GM18519 (cell line): ENCODE measurements around the gene PLA2G2A.
"Not testable (repeated sequence)": the region's sequence is repeated elsewhere in the genome, so short reads cannot be mapped to it uniquely, and the experiment has no call there.

ENCODE experiments used
- ATAC-seq: cut with Tn5 transposase; IDR thresholded peaks from one replicate; pipeline ENCODE4 v1.9.1; 2021; ENCODE audit warnings: mild to moderate bottlenecking, moderate library complexity; ENCODE audit not compliant: unreplicated experiment, low FRiP score

PLA2G2A gene

DNA sequence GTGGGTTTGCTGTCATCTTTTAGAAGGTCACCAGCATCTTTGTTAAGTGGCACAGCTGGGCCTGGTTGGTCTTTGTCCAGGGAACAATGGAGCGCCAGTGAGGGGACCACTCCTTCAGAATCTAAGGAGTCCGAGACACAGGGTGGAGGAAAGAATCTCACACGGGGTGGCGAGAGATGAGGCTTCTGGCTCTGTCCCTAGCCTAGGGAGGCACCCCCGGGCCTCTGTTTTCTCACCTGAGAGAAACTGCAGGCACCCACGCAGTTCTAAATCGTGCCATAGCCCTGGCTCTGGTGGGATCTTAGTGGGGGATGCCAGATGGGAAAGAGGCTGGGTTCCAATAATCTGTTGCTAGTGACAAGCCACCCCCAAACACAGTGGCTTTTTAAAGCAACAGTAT is 45.1 kb downstream of the PLA2G2A start:
- ATAC-seq, result no peak

DNA sequence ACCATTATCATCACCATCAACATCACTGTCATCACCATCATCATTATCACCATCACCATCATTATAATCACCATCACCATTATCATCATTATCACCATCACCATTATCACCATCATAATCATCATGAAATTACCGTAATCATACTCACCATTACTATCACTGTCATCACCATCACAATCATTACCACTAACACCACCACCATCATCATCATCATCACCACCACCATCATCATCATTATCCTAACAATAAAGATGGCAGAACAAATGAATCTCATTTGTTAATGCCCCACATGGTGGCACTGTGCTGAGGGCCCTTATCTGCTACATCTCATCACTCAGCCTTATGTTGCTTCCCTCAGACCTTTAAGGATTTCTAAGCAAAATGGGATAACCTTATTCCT is 46.6 kb downstream of the PLA2G2A start:
- ATAC-seq, result no peak

- ATAC-seq, result not testable (repeated sequence)
These were observed 52.3 kb downstream of the PLA2G2A start for GRCh38 chr1:19927130-19927421.

- no peak for ATAC-seq
These were observed 52.9 kb downstream of the PLA2G2A start for GRCh38 chr1:19926296-19927129.
